CD14-positive monocyte (primary cell): Measurements from ENCODE around the gene OSBPL9. TPM values are rescaled to one million over a fixed set of nuclear protein-coding genes. Genes with fewer than 3 reads are reported as not detected.
A peak's percentile ranks its signal among the peaks of the same experiment; 100 is the strongest.

Experiments
- DNase-seq, 3 donors: peaks; one replicate each; pipeline ENCODE4 v3.0.0-alpha.2; 2011 to 2022
- H2AFZ ChIP-seq: 2 replicates; pipeline ENCODE4 v1.6.0; 2012; ENCODE audit warnings: mild to moderate bottlenecking, low read depth, low read length, inconsistent platforms; ENCODE audit not compliant: insufficient read depth, poor library complexity, severe bottlenecking
- H3K27ac ChIP-seq, 2 donors: 1 replicate in 1 of 2; 2 replicates in 1 of 2; pipeline ENCODE4 v1.5.1; 2012 to 2013; ENCODE audit warnings: low read length in 2 of 2, control low read depth in 1 of 2, inconsistent platforms in 1 of 2, low read depth in 1 of 2, mild to moderate bottlenecking in 1 of 2
- H3K27me3 ChIP-seq, 2 donors: one replicate each; pipeline versions ENCODE4 v1.6.0 to v1.6.1; 2011 to 2013; ENCODE audit warnings: low read length in 2 of 2; ENCODE audit not compliant: control insufficient read depth in 2 of 2, insufficient read depth in 2 of 2
- H3K36me3 ChIP-seq, 2 donors: replicated peaks in 1 of 2; 1 replicate in 1 of 2; 2 replicates in 1 of 2; pipeline versions ENCODE4 v1.5.1 to v1.6.1; 2012 to 2013; ENCODE audit warnings: low read length in 2 of 2, control low read depth in 1 of 2, inconsistent platforms in 1 of 2, mild to moderate bottlenecking in 1 of 2; ENCODE audit not compliant: insufficient read depth in 2 of 2, control insufficient read depth in 1 of 2
- H3K4me1 ChIP-seq, 2 donors: 1 replicate in 1 of 2; 2 replicates in 1 of 2; pipeline versions ENCODE4 v1.5.1 to v1.6.1; 2012 to 2013; ENCODE audit warnings: low read length in 2 of 2, control low read depth in 1 of 2, inconsistent platforms in 1 of 2, mild to moderate bottlenecking in 1 of 2, moderate library complexity in 1 of 2; ENCODE audit not compliant: insufficient read depth in 2 of 2, control insufficient read depth in 1 of 2
- H3K4me2 ChIP-seq: replicated peaks from 2 replicates; pipeline ENCODE3; 2012; ENCODE audit warnings: low read length, moderate library complexity, mild to moderate bottlenecking; ENCODE audit not compliant: poor library complexity, severe bottlenecking; ENCODE audit errors: extremely low read depth
- H3K4me3 ChIP-seq, 3 experiments: fragments of 200-600 bp in 1 of 3; sonication (generic) in 1 of 3; replicated peaks in 1 of 3; 1 replicate in 2 of 3; 2 replicates in 1 of 3; pipeline ENCODE4 v1.5.1; 2011 to 2013; ENCODE audit warnings: low read length in 3 of 3, mild to moderate bottlenecking in 3 of 3, control low read depth in 2 of 3, low read depth in 2 of 3, inconsistent platforms in 1 of 3, moderate library complexity in 1 of 3
- H3K79me2 ChIP-seq: 2 replicates; pipeline ENCODE4 v1.6.0; 2012; ENCODE audit warnings: mild to moderate bottlenecking, control low read depth, inconsistent platforms, low read length, moderate library complexity; ENCODE audit not compliant: insufficient read depth
- H3K9ac ChIP-seq: 2 replicates; pipeline ENCODE4 v1.6.0; 2017; ENCODE audit warnings: low read length, mild to moderate bottlenecking; ENCODE audit not compliant: insufficient read depth, poor library complexity, severe bottlenecking
- H3K9me3 ChIP-seq, 2 donors: replicated peaks in 1 of 2; 1 replicate in 1 of 2; 2 replicates in 1 of 2; pipeline versions ENCODE4 v1.5.1 to v1.6.1; 2012 to 2013; ENCODE audit warnings: low read length in 2 of 2, control low read depth in 1 of 2; ENCODE audit not compliant: control insufficient read depth in 1 of 2, insufficient read depth in 1 of 2
- H4K20me1 ChIP-seq: 2 replicates; pipeline ENCODE4 v1.6.0; 2012; ENCODE audit warnings: mild to moderate bottlenecking, low read length, control low read depth, moderate library complexity; ENCODE audit not compliant: insufficient read depth
- H3K27ac Mint-ChIP-seq, 7 donors: one replicate each; pipeline ENCODE4 v1.8.0; 2020; ENCODE audit warnings: mild to moderate bottlenecking in 7 of 7, mixed read lengths in 7 of 7, moderate library complexity in 6 of 7, inconsistent platforms in 2 of 7
- H3K27me3 Mint-ChIP-seq, 3 donors: one replicate each; pipeline ENCODE4 v1.8.0; 2021 to 2022; ENCODE audit warnings: low read depth in 3 of 3, mild to moderate bottlenecking in 3 of 3, mixed read lengths in 3 of 3, moderate library complexity in 3 of 3, inconsistent platforms in 1 of 3
- H3K36me3 Mint-ChIP-seq, 2 donors: one replicate each; pipeline ENCODE4 v1.8.0; 2020; ENCODE audit warnings: mixed read lengths in 2 of 2, inconsistent platforms in 1 of 2, mild to moderate bottlenecking in 1 of 2
- H3K4me1 Mint-ChIP-seq: one replicate; pipeline ENCODE4 v1.8.0; 2020; ENCODE audit warnings: mild to moderate bottlenecking, mixed read lengths
- H3K4me3 Mint-ChIP-seq, 2 donors: one replicate each; pipeline ENCODE4 v1.8.0; 2020; ENCODE audit warnings: mild to moderate bottlenecking in 2 of 2, mixed read lengths in 2 of 2, moderate library complexity in 1 of 2
- H3K9me3 Mint-ChIP-seq, 7 donors: one replicate each; pipeline ENCODE4 v1.8.0; 2020 to 2022; ENCODE audit warnings: mixed read lengths in 7 of 7, mild to moderate bottlenecking in 6 of 7, moderate library complexity in 6 of 7, inconsistent platforms in 2 of 7
- WGBS: methylation state at CpG from one replicate; pipeline ENCODE4 v1.1.5; 2013; ENCODE audit warnings: missing lambda C conversion rate; ENCODE audit not compliant: insufficient coverage; 5-methylcytosine and 5-hydroxymethylcytosine counted together
- intact Hi-C, 2 donors: fragments of 100-400 bp; cut with micrococcal nuclease; formaldehyde crosslinking; loops; one replicate each; pipeline versions ENCODE4 v1.15.0 to v1.15.1; 2023
- polyA plus RNA-seq, 3 donors: library from polyadenylated mRNA; depleted of rRNA in 1 of 3; unstranded in 2 of 3; stranded (reverse) in 1 of 3; fragments of 300-500 nt in 2 of 3; fragments of >200 nt in 1 of 3; fragmentation: Illumina TruSeq in 2 of 3; gene quantifications; 1 replicate in 2 of 3; 2 replicates in 1 of 3; pipeline ENCODE4 v1.2.3, GENCODE V29; 2012 to 2021
- TF ChIP-seq, protein P1 (sequence below): fragments of 200-600 bp; IDR thresholded peaks from one replicate; pipeline ENCODE4 v1.8.0; 2022; ENCODE audit warnings: antibody characterized with exemption, mild to moderate bottlenecking

Gene OSBPL9
- polyA plus RNA-seq, 3 donors: 22.2 to 41.4 (median 31.3) TPM

DNA sequence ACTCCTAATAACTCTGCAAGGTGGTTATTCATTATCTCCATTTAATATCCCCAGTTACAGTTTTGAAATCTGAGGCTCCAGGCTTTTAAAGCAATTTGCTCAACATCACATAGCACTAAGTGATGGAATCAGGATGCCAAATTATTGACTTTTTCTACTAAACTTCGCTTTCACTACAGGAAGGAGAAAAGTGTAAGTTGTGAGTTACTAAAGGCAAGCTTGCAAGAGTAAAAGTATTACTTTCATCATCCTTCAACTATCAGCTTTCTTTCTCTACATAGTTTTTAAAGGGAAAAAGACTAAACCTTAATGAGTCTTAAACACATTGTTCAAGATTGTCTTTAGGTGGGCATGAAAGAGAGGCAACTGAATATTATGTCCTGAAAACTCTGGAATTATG is 1.8 kb downstream of the OSBPL9 start:
- Histone ChIP-seq H3K36me3 (no peaks in the 10 kb centered on the region), H3K27me3 (no peaks in the 10 kb centered on the region), H3K79me2 (peaks cover 67% of the 10 kb centered on the region), H3K9ac (no peak overlapping the region), H2AFZ (no peak overlapping the region), H3K27ac (no peak overlapping the region), H4K20me1 (peaks cover 19% of the 10 kb centered on the region), H3K4me3 (no peak overlapping the region), H3K9me3 (no peaks in the 10 kb centered on the region), H3K4me1 (peaks cover 29 to 52% of the 10 kb centered on the region in 2 donors), H3K4me2 (peak overlapping the region; percentile 96)
- H3K36me3 Mint-ChIP-seq: peaks cover 7 to 12% of the 10 kb centered on the region in 2 donors
- TF ChIP-seq, protein P1, sequence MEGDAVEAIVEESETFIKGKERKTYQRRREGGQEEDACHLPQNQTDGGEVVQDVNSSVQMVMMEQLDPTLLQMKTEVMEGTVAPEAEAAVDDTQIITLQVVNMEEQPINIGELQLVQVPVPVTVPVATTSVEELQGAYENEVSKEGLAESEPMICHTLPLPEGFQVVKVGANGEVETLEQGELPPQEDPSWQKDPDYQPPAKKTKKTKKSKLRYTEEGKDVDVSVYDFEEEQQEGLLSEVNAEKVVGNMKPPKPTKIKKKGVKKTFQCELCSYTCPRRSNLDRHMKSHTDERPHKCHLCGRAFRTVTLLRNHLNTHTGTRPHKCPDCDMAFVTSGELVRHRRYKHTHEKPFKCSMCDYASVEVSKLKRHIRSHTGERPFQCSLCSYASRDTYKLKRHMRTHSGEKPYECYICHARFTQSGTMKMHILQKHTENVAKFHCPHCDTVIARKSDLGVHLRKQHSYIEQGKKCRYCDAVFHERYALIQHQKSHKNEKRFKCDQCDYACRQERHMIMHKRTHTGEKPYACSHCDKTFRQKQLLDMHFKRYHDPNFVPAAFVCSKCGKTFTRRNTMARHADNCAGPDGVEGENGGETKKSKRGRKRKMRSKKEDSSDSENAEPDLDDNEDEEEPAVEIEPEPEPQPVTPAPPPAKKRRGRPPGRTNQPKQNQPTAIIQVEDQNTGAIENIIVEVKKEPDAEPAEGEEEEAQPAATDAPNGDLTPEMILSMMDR: no peak
- intact Hi-C loops: loop anchor here in 1 of 2 donors (5.0 kb wide), 1 partner anchor 101 kb away; the partner anchor contains the start of gene EPS15
- H3K4me1 Mint-ChIP-seq: peaks cover 54% of the 10 kb centered on the region
- no peaks in the 10 kb centered on the region for H3K9me3 Mint-ChIP-seq
- no peak overlapping the region for H3K4me3 Mint-ChIP-seq
- H3K27me3 Mint-ChIP-seq: peaks cover 0 to 2% (median 0%) of the 10 kb centered on the region in 3 donors
- no peak overlapping the region for H3K27ac Mint-ChIP-seq
- no CpG with 5 or more reads among the region's 1 CpG for WGBS
- DNase-seq: no peak

DNA sequence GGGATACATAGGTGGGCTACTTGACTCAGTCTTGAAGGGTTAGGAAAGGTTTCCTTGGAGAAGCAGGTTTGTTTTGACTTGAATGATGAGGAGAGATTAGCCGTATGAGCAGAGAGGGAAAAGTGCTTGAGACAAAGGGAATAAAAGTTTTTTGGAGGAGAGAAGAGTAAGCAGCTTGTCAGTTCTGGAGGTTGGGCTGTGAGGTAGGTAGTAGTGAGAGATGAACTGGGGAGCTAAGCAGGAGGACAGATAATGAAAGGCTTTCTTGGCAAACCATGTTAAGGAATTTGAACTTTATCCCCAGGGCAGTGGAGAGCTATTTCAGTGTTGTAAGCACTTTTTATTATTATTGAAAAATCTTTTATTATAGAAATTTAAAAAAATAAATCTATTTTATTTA is 3.6 kb downstream of the OSBPL9 start:
- intact Hi-C loops: loop anchor here in 1 of 2 donors (10.0 kb wide), 1 partner anchor 144 kb away; no protein-coding TSS in a partner anchor
- peaks cover 0 to 2% (median 0%) of the 10 kb centered on the region in 3 donors for H3K27me3 Mint-ChIP-seq
- H2AFZ ChIP-seq: no peak overlapping the region
- H3K36me3 ChIP-seq: no peaks in the 10 kb centered on the region
- H3K36me3 Mint-ChIP-seq: peaks cover 8 to 12% of the 10 kb centered on the region in 2 donors
- no peaks in the 10 kb centered on the region for H3K9me3 Mint-ChIP-seq
- H3K27ac Mint-ChIP-seq: peak overlapping the region in 1 of 7 donors; percentile 21
- TF ChIP-seq, protein P1: no peak
- H3K4me3 Mint-ChIP-seq: no peak overlapping the region
- H3K9me3 ChIP-seq: no peaks in the 10 kb centered on the region
- H3K4me3 ChIP-seq: no peak overlapping the region
- no peak for DNase-seq
- WGBS: 100% methylated on average over 1 of the region's 1 CpG
- H3K27me3 ChIP-seq: no peaks in the 10 kb centered on the region
- peaks cover 26% of the 10 kb centered on the region for H4K20me1 ChIP-seq
- H3K4me1 Mint-ChIP-seq: peaks cover 60% of the 10 kb centered on the region
- no peak overlapping the region for H3K9ac ChIP-seq
- H3K27ac ChIP-seq: no peak overlapping the region
- peaks cover 82% of the 10 kb centered on the region for H3K79me2 ChIP-seq
- H3K4me1 ChIP-seq: peaks cover 33 to 61% of the 10 kb centered on the region in 2 donors
- no peak overlapping the region for H3K4me2 ChIP-seq
